ENCODE data around the gene NEK7.
A peak's percentile ranks its signal among the peaks of the same experiment; 100 is the strongest.

The NEK7 gene

DNA sequence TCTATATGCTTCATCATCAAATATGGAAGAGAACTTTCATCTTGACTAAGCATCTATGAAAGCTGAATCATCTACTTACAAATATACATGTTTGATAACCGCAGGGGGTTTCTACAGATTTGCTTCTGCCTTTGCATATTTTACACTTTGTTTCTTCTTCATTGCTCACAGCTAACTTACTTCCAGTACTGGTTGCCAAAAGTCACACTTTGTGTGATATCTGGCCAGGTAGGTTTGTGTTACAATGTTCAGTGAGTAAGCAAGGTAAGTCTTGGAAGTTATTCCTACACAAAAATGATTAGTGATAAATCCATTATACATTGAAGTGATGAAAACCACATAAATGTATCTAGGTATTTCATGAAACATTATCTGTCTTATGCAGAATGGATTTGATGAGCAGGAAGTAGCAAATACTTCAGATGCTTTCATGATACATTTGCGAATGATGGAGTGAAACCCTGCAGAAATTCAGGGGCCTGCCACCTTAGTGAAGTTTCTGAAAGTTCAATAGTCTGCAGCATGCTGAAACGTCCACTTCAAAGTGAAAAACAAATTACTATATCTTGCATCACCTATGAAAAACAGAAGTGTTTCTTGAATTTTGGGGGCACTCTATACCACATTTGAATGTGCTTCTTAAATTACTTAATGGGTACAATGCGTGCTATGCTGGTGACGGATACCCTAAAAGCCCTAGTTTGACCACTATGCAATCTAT, 196.3 kb downstream of the NEK7 start:
- no peak for DNase-seq (ENCODE audit: low spot score)

DNA sequence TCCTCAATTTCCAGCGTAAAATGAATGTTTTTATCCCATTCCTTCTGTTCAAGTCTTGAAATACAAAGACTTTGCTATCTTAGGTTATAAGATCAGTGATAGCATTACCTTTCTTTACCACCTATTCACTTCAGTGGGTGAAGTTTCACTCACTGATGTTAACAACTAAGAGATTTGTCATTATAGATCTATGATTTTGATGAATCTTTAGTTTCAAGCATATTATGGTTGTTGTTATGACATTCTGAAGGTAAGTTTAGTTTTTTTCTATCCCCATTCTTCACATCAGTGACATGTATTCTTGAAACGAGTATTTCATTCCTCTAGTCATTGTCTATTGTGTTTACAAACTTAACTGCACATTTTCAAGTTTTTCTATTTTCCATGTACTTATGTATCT, 201.1 kb downstream of the NEK7 start:
- no peak for DNase-seq (ENCODE audit: low spot score)

DNA sequence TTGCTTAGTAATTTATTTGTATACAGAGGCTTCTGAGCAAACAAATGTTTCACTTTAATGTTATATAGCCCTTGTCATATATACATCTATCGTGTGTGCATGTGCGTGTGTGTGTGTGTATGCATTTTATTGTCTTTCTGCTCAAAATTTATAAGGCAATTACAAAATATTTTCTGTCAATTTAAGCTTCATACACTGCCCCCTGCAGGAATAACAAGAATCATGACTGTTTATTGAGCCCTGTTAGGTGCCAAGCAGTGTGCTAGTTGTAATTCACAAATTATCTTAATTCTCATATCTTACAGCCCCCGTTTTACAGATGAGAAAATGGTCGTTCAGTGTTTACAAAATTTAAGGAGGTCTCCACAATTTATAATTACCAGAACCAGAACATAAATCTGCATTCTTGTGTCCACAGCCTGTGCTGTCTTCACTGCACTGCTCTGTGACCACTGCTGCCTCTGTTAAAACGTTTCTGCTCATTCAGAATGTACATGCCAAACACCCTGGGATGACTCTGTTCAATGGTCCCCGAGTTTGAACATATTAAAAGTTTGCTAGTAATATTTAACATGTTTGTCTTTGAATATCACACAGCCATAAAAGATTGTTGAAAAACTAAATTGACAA, 202.3 kb downstream of the NEK7 start:
- DNase-seq (ENCODE audit: low spot score) = peak; percentile 28

DNA sequence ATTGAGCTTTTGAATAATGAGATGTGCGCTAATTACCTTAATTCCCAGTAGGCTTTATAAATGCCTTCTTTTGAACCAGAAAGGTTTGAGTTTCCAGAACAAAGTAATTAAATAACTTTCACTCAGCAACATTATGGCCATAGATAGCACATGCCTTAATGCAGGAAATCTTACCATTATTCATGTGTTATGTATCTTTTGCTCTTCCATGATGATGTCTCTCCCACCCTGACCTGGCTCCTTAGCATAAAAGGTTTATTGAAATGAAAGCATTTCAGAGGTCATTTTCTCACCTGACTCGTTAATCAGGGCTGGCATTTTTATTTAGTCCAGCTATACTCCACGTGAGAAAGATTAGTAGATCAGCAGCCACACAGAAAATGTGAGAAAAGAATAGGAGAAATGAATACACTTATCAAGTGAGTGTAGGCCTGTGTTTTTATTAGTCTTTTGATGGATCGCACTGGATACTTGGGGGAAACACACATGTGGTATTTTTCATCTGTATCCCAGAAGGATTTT, 203.5 kb downstream of the NEK7 start:
- DNase-seq (ENCODE audit: low spot score) = no peak

DNA sequence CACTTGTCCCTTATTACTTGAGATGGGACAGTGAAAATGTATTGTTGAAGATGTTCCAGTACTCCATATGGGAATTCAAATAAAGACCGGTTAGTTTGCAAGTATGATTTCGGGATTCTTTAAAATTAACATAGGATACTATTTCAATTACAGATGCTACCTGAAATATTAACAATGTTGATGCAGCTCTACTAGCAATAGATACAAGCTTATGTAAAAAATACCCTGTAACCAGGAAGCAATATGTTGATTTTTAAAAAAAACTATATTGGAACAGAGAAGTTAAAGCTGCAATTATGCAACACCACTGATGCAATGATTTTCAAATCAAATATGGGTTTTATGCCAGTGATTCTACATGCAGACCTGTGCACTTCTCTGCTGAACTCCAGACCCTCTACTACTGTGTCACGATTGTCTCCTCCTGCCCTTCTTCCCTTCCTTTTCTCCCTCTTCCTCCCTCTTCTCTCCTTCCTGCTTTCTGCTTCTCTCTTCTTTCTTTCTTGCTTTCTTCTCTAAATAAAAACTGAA, 204.5 kb downstream of the NEK7 start:
- DNase-seq (ENCODE audit: low spot score) = no peak

DNA sequence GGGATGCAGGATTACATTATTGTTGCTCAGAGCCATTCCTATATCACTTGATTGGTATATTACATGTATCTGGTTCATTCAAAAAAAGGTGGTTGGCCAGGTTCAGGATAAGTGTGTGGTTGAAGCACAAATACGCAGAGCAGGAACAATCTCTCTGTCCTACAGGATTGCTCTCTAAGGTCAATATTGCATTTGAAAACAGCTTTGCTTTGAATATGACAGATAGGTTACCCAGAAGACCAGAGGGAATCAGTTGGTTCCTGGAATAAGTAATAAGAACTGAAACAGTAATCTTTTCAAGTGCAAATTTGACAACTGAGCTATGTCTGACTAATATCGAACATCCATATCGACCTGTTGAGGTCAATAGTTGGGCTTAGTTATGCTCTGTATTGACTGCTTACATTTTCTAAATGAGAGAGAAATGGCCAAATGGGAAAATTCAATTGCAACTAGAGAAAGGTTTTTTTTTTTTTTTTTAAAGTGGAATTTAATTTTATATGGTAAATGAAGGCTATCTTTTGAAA, 206.9 kb downstream of the NEK7 start:
- no peak for DNase-seq (ENCODE audit: low spot score)

DNA sequence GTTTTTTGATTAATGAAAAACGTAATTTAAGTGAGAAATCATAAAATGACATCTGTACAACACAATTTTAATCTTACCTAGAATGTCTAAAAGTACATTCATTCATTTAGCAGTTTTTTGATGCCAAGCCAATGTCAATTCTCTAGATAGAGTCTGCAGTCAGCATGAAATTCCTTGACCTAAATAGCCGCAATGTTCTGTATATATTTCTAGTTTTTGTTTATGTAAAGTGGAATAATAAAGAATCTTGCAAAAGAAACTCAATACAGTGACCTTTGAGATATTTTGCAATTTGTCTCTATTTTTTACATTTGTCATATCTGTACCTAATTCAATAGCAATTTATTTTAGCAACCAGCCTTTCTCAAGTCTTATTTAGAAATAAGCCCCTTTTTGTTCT, 207.7 kb downstream of the NEK7 start:
- no peak for DNase-seq (ENCODE audit: low spot score)

DNA sequence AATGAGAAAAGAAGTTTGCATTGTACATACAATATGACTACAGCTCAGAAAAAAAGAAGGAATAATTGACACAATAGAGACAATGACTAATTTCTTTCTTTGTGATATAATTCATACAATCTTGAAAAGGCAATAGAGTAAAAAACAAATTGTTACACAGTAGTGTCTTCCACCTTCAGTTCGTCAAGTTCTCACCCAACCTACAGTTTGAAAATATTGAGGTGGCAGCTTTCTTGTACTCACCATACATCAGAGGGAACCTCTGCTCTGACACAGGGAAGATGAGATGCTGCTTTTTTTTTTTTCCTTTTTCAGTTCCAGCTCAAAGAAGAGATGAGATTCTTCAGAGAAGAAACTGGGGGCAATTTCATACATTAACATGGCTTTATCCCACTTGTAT, 210.5 kb downstream of the NEK7 start:
- no peak for DNase-seq (ENCODE audit: low spot score)

DNA sequence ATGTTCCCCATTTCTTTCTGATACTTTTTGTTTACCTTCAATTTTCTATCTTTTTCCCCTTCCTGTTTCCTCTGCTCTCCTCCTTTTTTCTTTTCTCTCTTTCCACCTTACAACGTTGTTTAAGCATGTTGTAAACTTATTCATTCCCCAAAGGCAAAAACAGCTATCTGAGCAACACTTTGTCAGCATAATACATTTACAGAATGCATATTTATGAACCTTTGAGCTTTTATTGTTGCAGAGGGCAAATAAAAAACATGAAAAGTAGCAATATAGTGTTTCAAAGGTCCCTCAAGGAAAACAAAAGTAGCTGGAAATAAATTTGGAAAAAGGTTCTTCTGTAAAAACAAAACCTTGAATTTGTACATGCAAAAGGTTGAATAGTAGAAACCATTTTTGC, 214.2 kb downstream of the NEK7 start:
- DNase-seq (ENCODE audit: low spot score) = no peak

Data from NAMALWA (cell line).